GM19025 (cell line): ENCODE measurements around the gene CYP2C18.
"Not testable (repeated sequence)": the region's sequence is repeated elsewhere in the genome, so short reads cannot be mapped to it uniquely, and the experiment has no call there.

Experiments
- ATAC-seq: cut with Tn5 transposase; IDR thresholded peaks from one replicate; pipeline ENCODE4 v1.9.1; 2021; ENCODE audit warnings: mild to moderate bottlenecking, low read depth, moderate library complexity; ENCODE audit not compliant: unreplicated experiment

The CYP2C18 gene

DNA sequence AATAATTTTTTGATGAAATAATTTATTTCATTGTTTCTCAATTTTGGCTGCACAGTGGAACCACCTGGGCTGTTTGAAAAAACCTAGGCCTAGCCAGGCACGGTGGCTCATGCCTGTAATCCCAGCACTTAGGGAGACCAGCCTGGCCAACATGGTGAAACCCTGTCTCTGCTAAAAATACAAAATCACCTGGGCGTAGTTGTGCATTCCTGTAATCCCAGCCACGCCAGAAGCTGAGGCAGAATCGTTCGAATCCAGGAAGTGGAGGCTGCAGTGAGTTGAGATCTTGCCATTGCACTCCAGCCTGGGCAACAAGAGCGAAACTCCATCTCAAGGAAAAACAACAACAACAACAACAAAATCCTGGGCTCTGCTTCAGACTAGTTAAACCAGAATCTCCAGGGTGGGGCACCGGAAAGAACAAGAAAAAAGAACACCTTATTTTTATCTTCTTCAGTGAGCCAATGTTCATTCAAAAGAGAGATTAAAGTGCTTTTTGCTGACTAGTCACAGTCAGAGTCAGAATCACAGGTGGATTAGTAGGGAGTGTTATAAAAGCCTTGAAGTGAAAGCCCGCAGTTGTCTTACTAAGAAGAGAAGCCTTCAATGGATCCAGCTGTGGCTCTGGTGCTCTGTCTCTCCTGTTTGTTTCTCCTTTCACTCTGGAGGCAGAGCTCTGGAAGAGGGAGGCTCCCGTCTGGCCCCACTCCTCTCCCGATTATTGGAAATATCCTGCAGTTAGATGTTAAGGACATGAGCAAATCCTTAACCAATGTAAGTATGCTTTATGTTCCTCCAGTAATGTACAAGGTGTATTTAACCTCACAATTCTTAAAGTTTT is at the start of gene CYP2C18:
CYP2C18 (plus strand) TSS at position 516 of the 841 bp plus-strand sequence; CDS start at position 607, 91 bp downstream.
- ATAC-seq, result no peak

GRCh38 chr10:94638097-94638496 is 45.4 kb upstream of the CYP2C18 start:
- not testable (repeated sequence) for ATAC-seq

DNA sequence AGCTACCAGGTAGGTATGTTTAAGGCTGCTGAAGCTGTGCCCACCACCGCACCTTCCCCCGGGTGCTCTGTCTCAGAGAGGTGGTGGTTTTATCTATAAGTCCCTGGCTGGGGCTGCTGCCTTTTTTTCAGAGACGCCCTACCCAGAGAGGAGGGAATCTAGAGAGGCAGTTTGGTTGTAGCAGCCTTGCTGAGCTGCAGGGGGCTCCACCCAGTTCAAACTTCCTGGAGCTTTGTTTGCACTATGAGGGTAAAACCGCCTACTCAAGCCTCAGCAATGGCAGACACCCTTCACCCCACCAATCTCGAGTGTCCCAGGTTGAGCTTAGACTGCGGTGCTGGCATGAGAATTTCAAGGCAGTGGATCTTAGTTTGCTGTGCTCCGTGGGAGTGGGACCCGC is 43.6 kb upstream of the CYP2C18 start:
- no peak for ATAC-seq

DNA sequence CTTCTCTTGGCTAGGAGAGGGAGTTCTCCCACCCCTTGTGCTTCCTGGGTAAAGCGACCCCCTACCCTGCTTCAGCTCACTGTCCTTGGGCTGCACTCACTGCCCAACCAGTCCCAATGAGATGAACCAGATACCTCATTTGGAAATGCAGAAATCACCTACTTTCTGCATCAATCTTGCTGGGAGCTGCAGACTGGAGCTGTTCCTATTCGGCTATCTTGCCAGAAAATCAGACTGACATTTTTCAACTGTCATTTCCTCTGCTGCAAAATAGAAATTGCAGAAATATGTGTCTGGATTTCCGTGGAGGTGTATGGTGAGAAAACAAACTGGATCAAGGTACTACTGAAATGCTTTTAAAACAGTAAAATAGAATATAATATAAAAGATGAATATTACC is 43.0 kb upstream of the CYP2C18 start:
- no peak for ATAC-seq

- ATAC-seq, result no peak
These were observed 42.0 kb upstream of the CYP2C18 start for GRCh38 chr10:94641480-94641879.

GRCh38 chr10:94644352-94644751 is 39.2 kb upstream of the CYP2C18 start:
- ATAC-seq, result no peak

DNA sequence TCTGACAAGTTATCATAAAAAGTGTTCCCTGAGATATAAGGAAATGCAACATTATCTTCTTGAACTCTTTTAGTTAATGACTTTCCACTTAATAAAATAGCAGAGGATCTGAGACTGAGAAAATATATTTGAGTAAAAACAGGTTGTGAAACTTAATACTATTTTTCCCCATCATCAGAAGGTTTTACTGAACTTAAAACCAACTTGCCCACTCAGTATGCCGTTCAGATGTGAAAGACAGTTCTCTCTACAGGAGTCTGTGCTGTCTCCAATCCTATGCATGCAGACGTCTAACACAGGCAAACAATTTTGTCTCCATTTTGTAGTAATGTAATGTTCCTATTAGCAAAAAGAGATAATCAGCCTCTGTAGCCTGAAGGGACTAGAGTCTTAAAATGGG is 38.2 kb upstream of the CYP2C18 start:
- peak; percentile 67 for ATAC-seq

DNA sequence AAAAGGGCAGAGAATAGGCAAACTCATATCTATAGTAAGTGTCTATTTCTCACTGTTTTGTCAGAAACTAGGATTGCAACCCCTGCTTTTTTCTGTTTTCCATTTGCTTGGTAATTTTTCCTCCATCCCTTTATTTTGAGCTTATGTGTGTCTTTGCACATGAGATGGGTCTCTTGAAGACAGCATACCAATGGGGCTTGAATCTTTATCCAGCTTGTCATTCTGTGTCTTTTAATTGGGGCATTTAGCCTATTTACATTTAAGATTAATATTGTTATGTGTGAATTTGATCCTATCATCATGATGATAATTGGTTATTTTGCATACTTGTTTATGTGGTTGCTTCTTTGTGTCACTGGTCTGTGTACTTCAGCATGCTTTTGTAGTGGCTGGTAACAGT is 28.3 kb upstream of the CYP2C18 start:
- ATAC-seq, result not testable (repeated sequence)

DNA sequence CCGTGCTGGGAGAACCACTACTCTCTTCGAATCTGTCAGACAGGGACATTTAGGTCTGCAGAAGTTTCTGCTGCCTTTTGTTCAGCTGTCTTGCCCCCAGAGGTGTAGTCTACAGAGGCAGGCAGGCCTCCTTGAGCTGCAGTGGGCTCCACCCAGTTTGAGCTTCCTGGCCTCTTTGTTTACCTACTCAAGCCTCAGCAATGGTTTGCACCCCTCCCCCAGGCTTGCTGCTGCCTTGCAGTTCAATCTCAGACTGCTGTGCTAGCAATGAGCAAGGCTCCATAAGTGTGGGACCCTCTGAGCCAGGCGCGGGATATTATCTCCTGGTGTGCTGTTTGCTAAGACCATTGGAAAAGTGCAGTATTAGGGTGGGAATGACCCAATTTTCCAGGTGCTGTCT is 20.5 kb upstream of the CYP2C18 start:
- not testable (repeated sequence) for ATAC-seq

DNA sequence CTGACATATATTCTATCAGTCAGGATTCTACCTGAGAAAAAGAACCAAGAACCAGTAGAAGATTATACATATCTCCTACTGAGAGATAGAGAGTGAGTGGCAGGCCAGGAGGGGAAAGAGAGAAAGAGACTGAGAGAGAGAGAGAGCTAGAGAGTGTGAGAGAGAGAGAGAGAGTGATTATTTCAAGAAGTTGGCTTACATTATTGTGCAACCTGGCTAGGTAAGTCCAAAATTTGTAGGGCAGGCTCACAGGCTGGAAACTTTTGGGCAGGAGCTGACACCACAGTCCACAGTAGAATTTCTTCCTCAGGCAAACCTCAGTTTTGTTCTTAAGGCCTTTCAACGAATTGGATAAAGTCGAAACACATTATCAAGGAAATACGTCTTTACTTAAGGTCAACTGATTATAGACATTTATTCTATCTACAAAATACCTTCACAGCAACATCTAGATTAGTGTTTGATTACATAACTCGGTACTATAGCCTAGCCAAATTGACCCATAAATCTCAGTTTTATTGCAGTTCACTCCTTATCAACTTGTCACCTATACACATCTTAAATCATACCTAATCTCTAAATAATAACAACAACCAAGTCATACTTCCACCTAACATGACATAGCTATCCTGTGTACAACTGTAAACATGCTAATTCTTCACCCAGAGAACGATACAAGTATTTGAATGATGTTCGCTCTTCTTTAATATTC is 17.0 kb upstream of the CYP2C18 start:
- ATAC-seq, result no peak

GRCh38 chr10:94673614-94674321 is 9.8 kb upstream of the CYP2C18 start:
- no peak for ATAC-seq

- ATAC-seq, result no peak
These were observed 7.0 kb upstream of the CYP2C18 start for GRCh38 chr10:94676496-94676895.

DNA sequence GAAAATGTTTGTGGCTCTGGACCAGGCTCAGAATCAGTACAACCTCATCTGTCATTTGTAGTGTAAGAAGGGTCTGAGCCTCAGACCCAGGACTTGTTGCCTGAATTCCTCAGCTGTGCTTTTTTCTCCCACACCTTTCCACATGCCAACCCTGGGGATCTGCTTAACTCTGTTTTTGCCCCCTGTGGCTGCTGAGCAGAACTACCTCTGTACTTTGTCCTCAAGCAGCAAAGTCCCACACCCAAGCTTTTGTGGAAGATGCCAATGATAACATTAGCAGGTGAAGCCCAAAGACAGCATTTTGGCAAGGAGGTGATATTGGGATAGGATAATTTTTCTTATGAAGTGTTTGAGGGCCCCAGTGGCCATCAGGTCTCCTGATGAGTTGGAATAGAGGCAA is 5.8 kb upstream of the CYP2C18 start:
- ATAC-seq, result no peak

DNA sequence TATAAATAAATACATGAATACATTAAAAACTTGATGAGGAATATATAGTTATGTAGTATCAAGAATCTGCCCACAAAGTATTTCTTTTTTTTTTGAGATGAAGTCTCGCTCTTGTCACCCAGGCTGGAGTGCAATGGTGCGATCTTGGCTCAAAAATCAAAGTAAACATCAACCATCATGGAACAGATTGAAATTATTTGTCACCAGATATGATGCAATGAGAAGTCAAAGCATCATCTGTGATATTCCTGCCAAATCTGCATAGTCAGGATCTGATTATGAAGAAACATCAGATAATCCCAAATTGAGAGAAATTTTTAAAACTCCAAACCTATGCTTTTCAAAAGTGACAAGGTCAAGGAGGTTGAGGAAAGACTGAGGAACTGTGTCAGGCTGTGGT is 5.1 kb upstream of the CYP2C18 start:
- no peak for ATAC-seq

GRCh38 chr10:94680544-94680943 is 3.0 kb upstream of the CYP2C18 start:
- ATAC-seq, result peak; percentile 68

DNA sequence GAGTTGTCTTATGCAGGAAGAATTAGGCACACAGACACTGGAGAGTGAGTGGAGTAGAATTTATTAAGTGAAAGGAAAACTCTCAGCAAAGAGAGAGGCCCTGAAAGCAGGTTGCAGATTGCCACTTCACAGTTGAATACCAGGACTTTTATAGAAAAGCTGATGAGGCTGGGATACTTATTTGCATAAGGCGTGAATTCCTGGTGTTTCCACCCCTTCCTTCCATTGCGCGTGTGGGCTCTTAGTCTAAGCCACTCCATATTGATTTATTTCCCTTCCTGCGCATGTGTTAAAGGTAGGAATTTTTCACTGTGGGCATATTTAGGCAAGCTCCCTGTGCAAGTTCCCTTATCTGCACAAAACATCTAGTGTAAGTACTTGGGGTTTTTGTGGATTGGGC is 893 bp upstream of the CYP2C18 start:
- not testable (repeated sequence) for ATAC-seq

- ATAC-seq, result no peak
These were observed 4.2 kb downstream of the CYP2C18 start for GRCh38 chr10:94687625-94688248.

DNA sequence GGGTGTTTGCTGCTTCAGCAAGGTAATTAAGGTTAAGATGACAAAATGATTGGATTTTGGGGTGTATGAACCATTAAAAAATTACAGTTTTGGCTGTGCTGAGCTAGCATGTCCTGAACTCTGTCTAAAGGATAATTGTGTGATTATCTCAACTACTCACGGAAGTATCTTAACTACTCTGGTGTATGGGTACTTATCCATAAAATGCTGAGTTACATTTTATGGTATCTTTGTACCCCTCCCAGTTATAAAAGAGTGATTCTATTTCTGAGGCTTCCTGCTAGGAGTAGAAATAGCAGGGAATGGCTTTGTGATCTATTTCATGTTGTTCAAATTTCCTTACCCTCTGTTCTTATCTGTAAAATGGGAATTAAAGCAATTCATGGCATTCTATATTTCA is 22.6 kb downstream of the CYP2C18 start:
- ATAC-seq, result no peak

DNA sequence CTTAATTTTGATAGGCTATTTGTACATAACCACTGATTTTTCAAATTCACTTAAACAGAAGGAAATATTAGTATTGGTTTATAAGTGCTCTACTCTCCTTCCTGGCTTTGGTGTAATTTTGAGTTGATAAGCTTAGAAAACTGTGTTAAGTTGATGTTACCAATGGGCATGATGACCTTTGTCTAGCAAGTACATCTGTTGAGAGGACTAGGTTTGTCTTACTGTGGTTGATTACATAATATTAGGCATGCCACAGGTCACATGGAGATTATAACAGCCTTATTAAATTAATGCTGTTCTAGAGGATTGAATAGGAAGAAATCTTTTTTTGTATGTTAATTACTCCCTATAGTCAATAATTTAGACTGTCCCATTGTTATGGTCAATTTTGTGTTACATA is 27.0 kb downstream of the CYP2C18 start:
- ATAC-seq, result no peak

DNA sequence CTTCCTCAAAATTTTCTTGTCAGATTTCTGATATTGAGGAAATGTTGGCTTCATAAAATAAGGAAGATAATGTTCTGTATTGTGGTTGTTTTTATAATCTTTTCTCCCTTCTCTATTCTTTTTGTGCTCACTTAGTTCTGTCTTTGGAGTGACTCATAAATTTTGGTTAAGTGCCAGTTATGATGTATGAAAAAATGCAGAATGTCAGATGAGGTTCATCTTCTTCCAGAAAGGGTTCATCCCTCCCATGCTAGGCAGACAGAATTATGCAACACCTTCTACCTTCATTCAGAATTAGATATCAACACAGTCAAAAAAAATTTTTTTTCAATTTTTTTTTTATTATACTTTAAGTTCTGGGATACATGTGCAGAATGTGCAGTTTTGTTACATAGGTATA is 42.3 kb downstream of the CYP2C18 start:
- ATAC-seq, result no peak

DNA sequence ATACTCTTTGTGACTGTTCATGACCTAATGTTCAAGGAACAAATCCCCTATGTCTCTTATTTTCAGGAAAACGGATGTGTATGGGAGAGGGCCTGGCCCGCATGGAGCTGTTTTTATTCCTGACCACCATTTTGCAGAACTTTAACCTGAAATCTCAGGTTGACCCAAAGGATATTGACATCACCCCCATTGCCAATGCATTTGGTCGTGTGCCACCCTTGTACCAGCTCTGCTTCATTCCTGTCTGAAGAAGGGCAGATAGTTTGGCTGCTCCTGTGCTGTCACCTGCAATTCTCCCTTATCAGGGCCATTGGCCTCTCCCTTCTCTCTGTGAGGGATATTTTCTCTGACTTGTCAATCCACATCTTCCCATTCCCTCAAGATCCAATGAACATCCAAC is 51.7 kb downstream of the CYP2C18 start:
- ATAC-seq, result no peak
